ENCODE measurements around the gene FAM72C. TPM values are rescaled to one million over a fixed set of nuclear protein-coding genes. Genes with fewer than 3 reads are reported as not detected.
"Not testable (repeated sequence)": the region's sequence is repeated elsewhere in the genome, so short reads cannot be mapped to it uniquely, and the experiment has no call there.

FAM72C gene
- 0.26 and 0.83 TPM in 2 replicates for total RNA-seq
- polyA plus RNA-seq, result 0.77 and 2.3 TPM in 2 replicates
- 0.40 and 2.0 TPM in 2 replicates for polyA plus RNA-seq (2012)
- 2.4 TPM in 1 of 2 replicates, not detected in the other for polyA minus RNA-seq (ENCODE audit: low replicate concordance)

DNA sequence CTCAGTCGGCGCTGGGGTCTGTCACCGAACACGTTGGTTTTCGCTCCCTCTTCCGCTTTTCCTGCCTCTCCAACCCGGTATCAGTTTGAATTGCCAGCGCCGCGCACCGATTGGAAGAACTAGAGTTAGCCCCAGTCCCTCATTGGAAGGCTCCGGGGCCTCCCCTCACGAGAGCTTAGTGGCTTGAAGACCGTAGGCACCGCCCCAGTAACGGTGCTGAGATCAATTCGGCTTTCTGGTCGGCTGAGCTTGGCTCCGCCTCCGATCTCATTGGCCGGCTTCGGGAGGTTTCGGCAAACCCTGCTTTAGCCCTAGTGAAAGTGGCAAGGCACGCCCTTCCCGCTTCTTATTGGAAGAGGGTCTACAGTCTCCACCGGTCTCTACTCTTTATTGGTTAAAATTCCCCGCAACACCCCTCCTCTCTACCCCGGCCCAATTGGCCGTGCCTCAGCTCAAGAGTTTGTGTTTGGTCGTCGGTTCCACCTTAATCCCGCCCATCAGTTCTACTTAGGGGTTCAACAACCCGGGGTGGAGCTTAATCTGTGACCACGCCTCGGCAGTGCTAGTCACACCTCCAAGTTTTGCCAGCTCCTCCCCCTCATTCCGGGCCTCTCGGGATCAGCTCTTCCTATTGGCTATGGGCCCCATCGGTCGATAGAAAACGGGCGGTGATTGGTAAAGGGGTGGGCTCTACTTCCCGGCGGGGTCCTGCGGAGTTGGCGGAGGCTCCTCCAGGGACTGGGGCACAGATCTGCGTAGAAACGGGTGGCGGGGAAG lies at the start of gene FAM72C:
TSS of gene FAM72C (minus strand) at position 63 of the 777 bp plus-strand sequence. CDS start 845 bp downstream, outside the sequence.
- H3K4me1 ChIP-seq (ENCODE audit: control insufficient read depth, extremely low read depth, insufficient read depth, low read length); H3K9me3 ChIP-seq (ENCODE audit: control insufficient read depth, insufficient read depth, low read depth, low read length); DNase-seq (ENCODE audit: low read depth in 2 of 2); H3K4me3 ChIP-seq (replicated peaks in 1 of 4; ENCODE audit: control extremely low read depth in 1 of 4, insufficient read depth in 1 of 4, low read depth in 3 of 4, low read length in 4 of 4); H4K20me1 ChIP-seq (ENCODE audit: control insufficient read depth, extremely low read depth, insufficient read depth, low read length); H2AFZ ChIP-seq (ENCODE audit: low read length); H3K36me3 ChIP-seq (ENCODE audit: control insufficient read depth, insufficient read depth, low read length); H3K27me3 ChIP-seq (ENCODE audit: control insufficient read depth, insufficient read depth, low read length); H3K27ac ChIP-seq (ENCODE audit: insufficient read depth, low read length); H3K4me2 ChIP-seq (ENCODE audit: extremely low read depth, insufficient read depth, low read length); H3K79me2 ChIP-seq (ENCODE audit: control insufficient read depth, insufficient read depth, low read length); H3K9ac ChIP-seq (ENCODE audit: insufficient read depth, low read length): not testable (repeated sequence)

DNA sequence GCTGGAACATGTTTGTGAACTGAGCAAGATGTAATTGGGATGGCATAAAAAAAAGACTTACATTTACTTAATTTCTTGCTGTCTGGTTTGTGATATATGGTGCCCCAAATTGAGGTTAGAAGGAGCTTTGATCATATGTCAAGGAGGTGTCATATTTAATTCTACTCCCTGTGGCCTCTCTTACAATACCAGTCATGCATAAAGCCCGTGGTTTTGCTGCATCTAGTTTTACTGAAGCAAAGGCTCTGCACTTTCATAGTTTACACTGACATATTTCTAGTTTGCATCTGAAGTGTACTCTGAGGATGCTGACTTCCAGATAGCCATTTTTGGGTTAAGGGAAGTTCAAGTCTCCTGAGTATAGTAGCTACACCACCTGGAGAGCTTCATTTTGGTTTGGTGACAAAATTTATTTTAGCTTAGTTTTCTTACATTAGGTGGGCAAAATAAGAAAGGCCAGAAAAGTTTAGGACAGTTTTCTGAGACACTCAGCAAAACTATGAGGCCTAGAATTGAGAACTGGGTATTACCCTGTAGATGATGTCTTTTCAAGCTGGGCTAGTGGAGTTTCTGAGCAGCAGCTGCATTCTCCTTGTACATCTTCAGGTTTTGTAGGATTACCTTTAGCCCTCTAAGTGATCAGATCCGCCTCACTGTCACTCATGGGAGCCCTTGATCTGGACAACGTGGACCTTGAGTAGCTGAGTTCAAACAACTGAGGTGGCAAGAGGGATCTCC lies 48.4 kb upstream of the FAM72C start:
- not testable (repeated sequence) for H4K20me1 ChIP-seq (ENCODE audit: control insufficient read depth, extremely low read depth, insufficient read depth, low read length); H3K9me3 ChIP-seq (ENCODE audit: control insufficient read depth, insufficient read depth, low read depth, low read length); DNase-seq (ENCODE audit: low read depth in 2 of 2); H3K4me2 ChIP-seq (ENCODE audit: extremely low read depth, insufficient read depth, low read length); H3K79me2 ChIP-seq (ENCODE audit: control insufficient read depth, insufficient read depth, low read length); H3K4me1 ChIP-seq (ENCODE audit: control insufficient read depth, extremely low read depth, insufficient read depth, low read length); H3K4me3 ChIP-seq (replicated peaks in 1 of 4; ENCODE audit: control extremely low read depth in 1 of 4, insufficient read depth in 1 of 4, low read depth in 3 of 4, low read length in 4 of 4); H3K9ac ChIP-seq (ENCODE audit: insufficient read depth, low read length); H3K36me3 ChIP-seq (ENCODE audit: control insufficient read depth, insufficient read depth, low read length); H3K27ac ChIP-seq (ENCODE audit: insufficient read depth, low read length); H2AFZ ChIP-seq (ENCODE audit: low read length); H3K27me3 ChIP-seq (ENCODE audit: control insufficient read depth, insufficient read depth, low read length)

DNA sequence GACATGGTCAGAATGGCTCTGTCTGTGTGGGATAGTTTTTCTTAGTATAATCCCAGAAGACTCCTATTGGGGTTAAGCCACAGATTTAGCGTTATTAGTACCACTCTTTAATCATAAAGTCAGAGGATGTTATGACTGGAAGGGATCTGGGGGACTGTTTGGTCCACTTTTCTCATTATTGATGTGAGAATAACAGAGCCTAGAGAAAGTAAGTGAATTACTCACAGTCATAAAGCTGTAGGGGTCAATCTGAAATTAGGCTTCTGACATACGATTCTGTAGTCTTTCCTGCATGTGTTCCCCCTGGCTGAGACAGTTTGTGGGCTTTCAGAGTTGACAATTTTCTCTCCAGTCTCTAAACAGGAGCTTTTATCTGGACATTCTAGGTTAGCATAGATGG lies 47.3 kb upstream of the FAM72C start:
- H3K79me2 ChIP-seq (ENCODE audit: control insufficient read depth, insufficient read depth, low read length); H3K36me3 ChIP-seq (ENCODE audit: control insufficient read depth, insufficient read depth, low read length); H3K4me2 ChIP-seq (ENCODE audit: extremely low read depth, insufficient read depth, low read length); H4K20me1 ChIP-seq (ENCODE audit: control insufficient read depth, extremely low read depth, insufficient read depth, low read length); H3K4me3 ChIP-seq (replicated peaks in 1 of 4; ENCODE audit: control extremely low read depth in 1 of 4, insufficient read depth in 1 of 4, low read depth in 3 of 4, low read length in 4 of 4); H3K9ac ChIP-seq (ENCODE audit: insufficient read depth, low read length); DNase-seq (ENCODE audit: low read depth in 2 of 2); H3K9me3 ChIP-seq (ENCODE audit: control insufficient read depth, insufficient read depth, low read depth, low read length); H2AFZ ChIP-seq (ENCODE audit: low read length); H3K27me3 ChIP-seq (ENCODE audit: control insufficient read depth, insufficient read depth, low read length); H3K27ac ChIP-seq (ENCODE audit: insufficient read depth, low read length); H3K4me1 ChIP-seq (ENCODE audit: control insufficient read depth, extremely low read depth, insufficient read depth, low read length): not testable (repeated sequence)

DNA sequence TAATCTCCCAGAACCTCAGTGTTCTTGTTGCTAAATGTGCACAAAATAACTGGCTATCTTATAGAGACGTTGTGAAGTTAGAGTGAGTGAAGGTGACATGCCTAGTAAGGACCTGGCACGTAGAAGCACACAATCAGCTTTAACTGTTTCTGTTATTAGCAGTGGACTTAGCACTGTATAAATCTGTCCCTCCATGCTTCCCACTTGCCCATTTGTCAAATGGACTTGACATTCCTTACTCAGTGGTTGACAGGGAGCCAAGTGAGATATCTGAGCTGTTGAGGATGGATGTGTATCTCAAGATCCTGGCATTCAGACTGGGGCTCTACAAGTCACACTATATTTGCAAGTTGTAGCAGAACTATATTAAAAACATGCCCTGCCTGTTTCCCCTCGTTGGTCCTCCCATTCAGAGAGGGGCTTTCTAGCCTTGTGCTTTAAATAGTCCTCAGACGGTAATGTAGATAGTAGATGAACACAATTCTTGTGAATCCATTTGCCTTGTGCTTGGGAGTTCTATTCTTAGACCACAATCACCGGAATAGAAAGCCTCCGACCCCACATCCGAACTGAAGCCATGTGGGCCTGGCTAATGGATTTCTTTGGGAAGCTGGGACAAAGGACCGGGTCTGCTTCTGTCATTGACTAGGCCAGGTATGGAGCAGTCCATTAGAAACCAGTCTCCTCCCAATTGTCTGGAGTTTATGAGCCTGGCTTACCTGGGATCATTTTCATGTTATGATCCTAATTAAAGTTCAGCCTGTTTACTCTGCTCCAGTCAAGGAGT lies 43.6 kb upstream of the FAM72C start:
- not testable (repeated sequence) for H3K36me3 ChIP-seq (ENCODE audit: control insufficient read depth, insufficient read depth, low read length); DNase-seq (ENCODE audit: low read depth in 2 of 2); H2AFZ ChIP-seq (ENCODE audit: low read length); H3K27ac ChIP-seq (ENCODE audit: insufficient read depth, low read length); H3K4me2 ChIP-seq (ENCODE audit: extremely low read depth, insufficient read depth, low read length); H3K9me3 ChIP-seq (ENCODE audit: control insufficient read depth, insufficient read depth, low read depth, low read length); H3K27me3 ChIP-seq (ENCODE audit: control insufficient read depth, insufficient read depth, low read length); H3K79me2 ChIP-seq (ENCODE audit: control insufficient read depth, insufficient read depth, low read length); H3K4me3 ChIP-seq (replicated peaks in 1 of 4; ENCODE audit: control extremely low read depth in 1 of 4, insufficient read depth in 1 of 4, low read depth in 3 of 4, low read length in 4 of 4); H4K20me1 ChIP-seq (ENCODE audit: control insufficient read depth, extremely low read depth, insufficient read depth, low read length); H3K4me1 ChIP-seq (ENCODE audit: control insufficient read depth, extremely low read depth, insufficient read depth, low read length); H3K9ac ChIP-seq (ENCODE audit: insufficient read depth, low read length)

DNA sequence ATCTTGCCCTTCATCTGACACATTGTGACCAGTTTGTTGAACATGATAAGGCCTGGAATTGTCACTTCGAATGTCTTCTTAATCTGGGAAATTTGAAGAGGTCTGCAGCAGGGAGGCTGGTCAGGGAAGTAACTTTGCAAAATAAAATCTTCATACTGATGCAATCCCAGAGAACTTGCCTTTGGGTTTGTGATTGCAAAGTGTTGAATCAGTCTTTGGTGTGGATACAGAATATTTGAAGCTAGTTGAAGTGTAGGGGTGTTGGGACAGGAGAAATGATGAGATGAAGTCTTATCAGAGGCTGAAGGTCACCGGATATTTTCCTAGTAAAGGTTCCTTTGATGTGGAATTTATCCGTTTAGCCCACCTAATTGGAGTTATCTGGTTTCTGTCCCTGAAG lies 42.7 kb upstream of the FAM72C start:
- H4K20me1 ChIP-seq (ENCODE audit: control insufficient read depth, extremely low read depth, insufficient read depth, low read length); H3K4me3 ChIP-seq (replicated peaks in 1 of 4; ENCODE audit: control extremely low read depth in 1 of 4, insufficient read depth in 1 of 4, low read depth in 3 of 4, low read length in 4 of 4); H3K36me3 ChIP-seq (ENCODE audit: control insufficient read depth, insufficient read depth, low read length); H3K4me2 ChIP-seq (ENCODE audit: extremely low read depth, insufficient read depth, low read length); H3K4me1 ChIP-seq (ENCODE audit: control insufficient read depth, extremely low read depth, insufficient read depth, low read length); H3K27ac ChIP-seq (ENCODE audit: insufficient read depth, low read length); H3K27me3 ChIP-seq (ENCODE audit: control insufficient read depth, insufficient read depth, low read length); DNase-seq (ENCODE audit: low read depth in 2 of 2); H3K9ac ChIP-seq (ENCODE audit: insufficient read depth, low read length); H3K9me3 ChIP-seq (ENCODE audit: control insufficient read depth, insufficient read depth, low read depth, low read length); H3K79me2 ChIP-seq (ENCODE audit: control insufficient read depth, insufficient read depth, low read length); H2AFZ ChIP-seq (ENCODE audit: low read length): not testable (repeated sequence)

DNA sequence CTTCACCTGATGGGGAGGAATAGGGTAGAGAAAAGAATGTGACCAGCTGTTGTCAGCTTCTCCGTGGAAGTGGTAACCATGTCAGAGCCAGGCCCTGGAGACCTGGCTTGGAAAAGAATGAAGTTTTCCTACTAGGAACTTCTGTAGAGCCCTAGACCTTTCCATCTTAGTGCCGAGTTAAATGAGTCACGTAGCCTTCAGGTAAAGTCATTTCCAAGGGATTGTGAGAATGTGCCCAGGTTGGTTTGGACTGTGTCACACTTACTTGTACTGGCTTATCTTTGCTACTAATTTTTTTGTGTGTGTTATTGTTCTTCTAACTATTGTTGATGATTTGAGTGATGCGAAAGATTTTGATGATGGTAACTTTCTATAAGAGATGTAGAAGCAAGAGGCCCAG lies 42.3 kb upstream of the FAM72C start:
- not testable (repeated sequence) for H3K9me3 ChIP-seq (ENCODE audit: control insufficient read depth, insufficient read depth, low read depth, low read length); H3K4me1 ChIP-seq (ENCODE audit: control insufficient read depth, extremely low read depth, insufficient read depth, low read length); H4K20me1 ChIP-seq (ENCODE audit: control insufficient read depth, extremely low read depth, insufficient read depth, low read length)

More for the DNA sequence above, 42.3 kb upstream of the FAM72C start:
- H3K79me2 ChIP-seq (ENCODE audit: control insufficient read depth, insufficient read depth, low read length); H3K9ac ChIP-seq (ENCODE audit: insufficient read depth, low read length); H3K4me3 ChIP-seq (replicated peaks in 1 of 4; ENCODE audit: control extremely low read depth in 1 of 4, insufficient read depth in 1 of 4, low read depth in 3 of 4, low read length in 4 of 4); DNase-seq (ENCODE audit: low read depth in 2 of 2); H3K4me2 ChIP-seq (ENCODE audit: extremely low read depth, insufficient read depth, low read length); H3K27ac ChIP-seq (ENCODE audit: insufficient read depth, low read length); H2AFZ ChIP-seq (ENCODE audit: low read length); H3K36me3 ChIP-seq (ENCODE audit: control insufficient read depth, insufficient read depth, low read length); H3K27me3 ChIP-seq (ENCODE audit: control insufficient read depth, insufficient read depth, low read length): not testable (repeated sequence)
